ENCODE data around the gene SCGN.

The SCGN gene

GRCh38 chr6:25715794-25716193 lies 63.8 kb downstream of the SCGN start:
- Histone ChIP-seq H3K9me2 (replicated peaks; ENCODE audit: control insufficient read depth, low read length) (no peaks in the 10 kb centered on the region), H4K20me1 (ENCODE audit: control insufficient read depth, insufficient read depth, low read depth, low read length) (no peaks in the 10 kb centered on the region), H3K4me3 (ENCODE audit: low read length) (no peak overlapping the region), H3F3A (ENCODE audit: control insufficient read depth, insufficient read depth) (no peaks in the 10 kb centered on the region), H3K27ac (ENCODE audit: low read depth, low read length) (no peak overlapping the region), H3K9me3 (ENCODE audit: control insufficient read depth, insufficient read depth, low read length) (peaks cover 3% of the 10 kb centered on the region; the same call in 1 of the 2 replicates), H3K4me1 (ENCODE audit: control insufficient read depth, low read length) (no peaks in the 10 kb centered on the region), H3K79me2 (ENCODE audit: control insufficient read depth, low read length) (no peaks in the 10 kb centered on the region), H3K36me3 (ENCODE audit: control insufficient read depth, low read length) (no peaks in the 10 kb centered on the region), H3K27me3 (ENCODE audit: control insufficient read depth, low read length) (no peaks in the 10 kb centered on the region), H3K4me2 (ENCODE audit: low read length) (no peak overlapping the region)
- TF ChIP-seq, protein P1, sequence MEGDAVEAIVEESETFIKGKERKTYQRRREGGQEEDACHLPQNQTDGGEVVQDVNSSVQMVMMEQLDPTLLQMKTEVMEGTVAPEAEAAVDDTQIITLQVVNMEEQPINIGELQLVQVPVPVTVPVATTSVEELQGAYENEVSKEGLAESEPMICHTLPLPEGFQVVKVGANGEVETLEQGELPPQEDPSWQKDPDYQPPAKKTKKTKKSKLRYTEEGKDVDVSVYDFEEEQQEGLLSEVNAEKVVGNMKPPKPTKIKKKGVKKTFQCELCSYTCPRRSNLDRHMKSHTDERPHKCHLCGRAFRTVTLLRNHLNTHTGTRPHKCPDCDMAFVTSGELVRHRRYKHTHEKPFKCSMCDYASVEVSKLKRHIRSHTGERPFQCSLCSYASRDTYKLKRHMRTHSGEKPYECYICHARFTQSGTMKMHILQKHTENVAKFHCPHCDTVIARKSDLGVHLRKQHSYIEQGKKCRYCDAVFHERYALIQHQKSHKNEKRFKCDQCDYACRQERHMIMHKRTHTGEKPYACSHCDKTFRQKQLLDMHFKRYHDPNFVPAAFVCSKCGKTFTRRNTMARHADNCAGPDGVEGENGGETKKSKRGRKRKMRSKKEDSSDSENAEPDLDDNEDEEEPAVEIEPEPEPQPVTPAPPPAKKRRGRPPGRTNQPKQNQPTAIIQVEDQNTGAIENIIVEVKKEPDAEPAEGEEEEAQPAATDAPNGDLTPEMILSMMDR (IDR thresholded peaks at IDR 0.05; ENCODE audit: low read depth, low read length, poor library complexity, severe bottlenecking) = no peak
- no peak for TF ChIP-seq EZH2phosphoT487 (IDR thresholded peaks at IDR 0.05; ENCODE audit: borderline replicate concordance, low read length)

DNA sequence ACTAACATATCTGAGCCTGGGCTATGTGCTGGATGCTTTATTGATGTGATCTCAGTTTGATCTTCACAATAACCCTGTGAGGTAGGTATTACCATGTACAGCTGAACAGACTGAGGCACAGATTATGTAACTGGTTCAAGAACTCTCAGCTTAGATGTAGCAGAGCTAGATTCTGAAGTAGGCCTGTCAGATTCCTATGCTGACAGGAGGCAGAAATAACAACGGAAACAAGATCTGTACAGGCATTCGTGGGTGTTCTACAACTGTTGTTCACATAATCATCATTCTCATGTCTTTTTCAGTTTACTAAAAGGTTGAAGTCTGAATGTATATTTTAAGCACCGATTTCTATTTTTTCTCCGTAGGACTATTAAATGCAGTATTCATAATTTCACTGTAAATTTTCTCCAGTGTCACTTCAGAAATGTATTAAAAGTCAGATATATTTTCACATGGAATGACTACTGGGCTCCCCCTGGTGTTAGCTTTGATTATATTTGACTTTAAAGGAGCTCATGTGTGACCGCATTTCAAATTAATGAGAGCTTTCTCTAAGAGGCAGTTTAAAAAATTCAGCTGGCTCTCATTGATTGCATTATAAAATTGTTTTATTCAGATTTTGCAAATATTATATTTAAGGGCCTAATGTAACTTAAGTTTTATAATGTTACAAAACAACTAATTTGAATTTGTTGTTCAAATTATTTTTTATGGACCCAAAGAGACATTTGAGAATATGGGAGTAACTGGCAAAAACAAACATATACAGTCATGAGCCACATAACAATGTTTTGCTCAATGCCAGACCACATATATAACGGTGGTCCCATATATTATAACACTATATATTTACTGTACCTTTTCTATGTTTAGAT lies 66.1 kb downstream of the SCGN start:
- Histone ChIP-seq H3K4me1 (ENCODE audit: control insufficient read depth, low read length) (no peaks in the 10 kb centered on the region), H3K4me2 (ENCODE audit: low read length) (no peak overlapping the region), H3K4me3 (ENCODE audit: low read length) (no peak overlapping the region), H4K20me1 (ENCODE audit: control insufficient read depth, insufficient read depth, low read depth, low read length) (no peaks in the 10 kb centered on the region), H3K9me3 (ENCODE audit: control insufficient read depth, insufficient read depth, low read length) (no peaks in the 10 kb centered on the region), H3K79me2 (ENCODE audit: control insufficient read depth, low read length) (no peaks in the 10 kb centered on the region), H3K36me3 (ENCODE audit: control insufficient read depth, low read length) (no peaks in the 10 kb centered on the region), H3K27me3 (ENCODE audit: control insufficient read depth, low read length) (no peaks in the 10 kb centered on the region), H3K27ac (ENCODE audit: low read depth, low read length) (no peak overlapping the region), H3F3A (ENCODE audit: control insufficient read depth, insufficient read depth) (no peaks in the 10 kb centered on the region), H3K9me2 (replicated peaks; ENCODE audit: control insufficient read depth, low read length) (no peaks in the 10 kb centered on the region)
- no peak for TF ChIP-seq EZH2phosphoT487 (IDR thresholded peaks at IDR 0.05; ENCODE audit: borderline replicate concordance, low read length)
- TF ChIP-seq, protein P1 (IDR thresholded peaks at IDR 0.05; ENCODE audit: low read depth, low read length, poor library complexity, severe bottlenecking) = peak; percentile 70

- Histone ChIP-seq H4K20me1 (ENCODE audit: control insufficient read depth, insufficient read depth, low read depth, low read length) (no peaks in the 10 kb centered on the region), H3K9me3 (ENCODE audit: control insufficient read depth, insufficient read depth, low read length) (no peaks in the 10 kb centered on the region), H3K9me2 (replicated peaks; ENCODE audit: control insufficient read depth, low read length) (no peaks in the 10 kb centered on the region), H3K4me1 (ENCODE audit: control insufficient read depth, low read length) (no peaks in the 10 kb centered on the region), H3K4me3 (ENCODE audit: low read length) (no peak overlapping the region), H3K4me2 (ENCODE audit: low read length) (no peak overlapping the region), H3K79me2 (ENCODE audit: control insufficient read depth, low read length) (no peaks in the 10 kb centered on the region), H3K36me3 (ENCODE audit: control insufficient read depth, low read length) (no peaks in the 10 kb centered on the region), H3K27me3 (ENCODE audit: control insufficient read depth, low read length) (0 out of 2 replicates have a peak, but pooled peaks cover 2% of the 10 kb centered on the region), H3F3A (ENCODE audit: control insufficient read depth, insufficient read depth) (no peaks in the 10 kb centered on the region), H3K27ac (ENCODE audit: low read depth, low read length) (no peak overlapping the region)
- no peak for TF ChIP-seq EZH2phosphoT487 (IDR thresholded peaks at IDR 0.05; ENCODE audit: borderline replicate concordance, low read length)
- TF ChIP-seq, protein P1 (IDR thresholded peaks at IDR 0.05; ENCODE audit: low read depth, low read length, poor library complexity, severe bottlenecking) = no peak
Measured at GRCh38 chr6:25726122-25726911, 74.3 kb downstream of the SCGN start.
